Panc1 (cell line): Measurements from ENCODE around the gene DCXR.

Experiments
- CTCF ChIP-seq: fragments of 450-650 bp; IDR thresholded peaks from 2 replicates; pipeline ENCODE4 v1.5.1; 2017; ENCODE audit warnings: mild to moderate bottlenecking
- POLR2AphosphoS5 ChIP-seq: IDR thresholded peaks from 2 replicates; pipeline ENCODE4 v1.6.1; 2012; ENCODE audit warnings: mild to moderate bottlenecking, low read depth, low read length, moderate library complexity
- REST ChIP-seq, 2 experiments: IDR thresholded peaks; 2 replicates each; pipeline ENCODE4 v1.6.1; 2011 to 2012; ENCODE audit warnings: low read depth in 2 of 2, control low read depth in 1 of 2, low read length in 1 of 2, mild to moderate bottlenecking in 1 of 2, moderate library complexity in 1 of 2; ENCODE audit not compliant: insufficient read depth in 1 of 2
- SIN3A ChIP-seq: IDR thresholded peaks from 2 replicates; pipeline ENCODE4 v1.6.1; 2012; ENCODE audit warnings: low read depth, mild to moderate bottlenecking, low read length, moderate library complexity, borderline replicate concordance; ENCODE audit not compliant: insufficient read depth
- TCF7L2 ChIP-seq: IDR thresholded peaks from 2 replicates; pipeline ENCODE4 v1.6.1; 2011; ENCODE audit warnings: mild to moderate bottlenecking, low read depth, low read length, inconsistent platforms

- TF ChIP-seq CTCF (no peak), TCF7L2 (no peak), SIN3A (no peak), REST (IDR thresholded peaks at IDR 0.05; ENCODE audit: insufficient read depth in 1 of 2, low read depth in 2 of 2, low read length in 1 of 2) (no peak), POLR2AphosphoS5 (no peak)
Measured at GRCh38 chr17:82052638-82053059, 15.2 kb upstream of the DCXR start.
